Mammary epithelial cell (primary cell): ENCODE results near the gene IST1.

Experiments used
- CTCF ChIP-seq, 2 donors: IDR thresholded peaks in 1 of 2; conservative IDR thresholded peaks in 1 of 2; 2 replicates each; pipeline ENCODE4 v1.5.1; 2011 to 2012; ENCODE audit warnings: inconsistent platforms in 2 of 2, low read length in 2 of 2, mild to moderate bottlenecking in 2 of 2, control low read depth in 1 of 2, low read depth in 1 of 2; ENCODE audit not compliant: insufficient read depth in 1 of 2; ENCODE audit errors: extremely low read depth in 1 of 2
- EZH2 ChIP-seq: IDR thresholded peaks from 2 replicates; pipeline ENCODE4 v1.6.1; 2012; ENCODE audit warnings: low read length, inconsistent platforms, borderline replicate concordance

GRCh38 chr16:71894229-71894920 lies 956 bp upstream of the IST1 start:
- TF ChIP-seq CTCF (conservative IDR thresholded peaks at IDR 0.05 in 1 of 2, IDR thresholded peaks at IDR 0.05 in 1 of 2; ENCODE audit: extremely low read depth in 1 of 2, insufficient read depth in 1 of 2, low read depth in 1 of 2, low read length in 2 of 2): no peak
- no peak for TF ChIP-seq EZH2
